NCI-H2196 (cell line): ENCODE data around the gene EPS8L3.
A peak's percentile ranks its signal among the peaks of the same experiment; 100 is the strongest.

ENCODE experiments used
- DNase-seq: peaks from one replicate; lab custom pipeline; 2025; ENCODE audit not compliant: unreplicated experiment; lab: John Stamatoyannopoulos, UW

EPS8L3 gene

GRCh38 chr1:109793486-109794318 lies 30.0 kb upstream of the EPS8L3 start:
- peak; percentile 85 for DNase-seq

GRCh38 chr1:109793089-109793485 lies 29.4 kb upstream of the EPS8L3 start:
- no peak for DNase-seq

- peak; percentile 10 for DNase-seq
Observed at GRCh38 chr1:109792056-109792831, 28.5 kb upstream of the EPS8L3 start.

GRCh38 chr1:109791495-109792043 lies 27.8 kb upstream of the EPS8L3 start:
- DNase-seq = no peak

- peak; percentile 14 for DNase-seq
Observed at GRCh38 chr1:109790735-109791494, 27.2 kb upstream of the EPS8L3 start.

- DNase-seq = no peak
Observed at GRCh38 chr1:109790329-109790728, 26.6 kb upstream of the EPS8L3 start.

- no peak for DNase-seq
Observed at GRCh38 chr1:109789551-109790180, 25.9 kb upstream of the EPS8L3 start.

GRCh38 chr1:109788695-109789521 lies 25.2 kb upstream of the EPS8L3 start:
- no peak for DNase-seq

GRCh38 chr1:109787845-109788601 lies 24.3 kb upstream of the EPS8L3 start:
- no peak for DNase-seq

GRCh38 chr1:109787211-109787844 lies 23.6 kb upstream of the EPS8L3 start:
- DNase-seq = no peak

- DNase-seq = peak; percentile 36
Observed at GRCh38 chr1:109786531-109787021, 22.9 kb upstream of the EPS8L3 start.

GRCh38 chr1:109786112-109786480 lies 22.4 kb upstream of the EPS8L3 start:
- no peak for DNase-seq

GRCh38 chr1:109785446-109786111 lies 21.9 kb upstream of the EPS8L3 start:
- no peak for DNase-seq

GRCh38 chr1:109784551-109785252 lies 21.0 kb upstream of the EPS8L3 start:
- no peak for DNase-seq

- DNase-seq = no peak
Observed at GRCh38 chr1:109783436-109783835, 19.7 kb upstream of the EPS8L3 start.

- DNase-seq = no peak
Observed at GRCh38 chr1:109782927-109783326, 19.2 kb upstream of the EPS8L3 start.

- no peak for DNase-seq
Observed at GRCh38 chr1:109782514-109782913, 18.8 kb upstream of the EPS8L3 start.
